HG03139 (cell line): ENCODE data around the gene FOCAD.

Experiments used
- ATAC-seq: cut with Tn5 transposase; IDR thresholded peaks from one replicate; pipeline ENCODE4 v1.9.1; 2021; ENCODE audit not compliant: unreplicated experiment

The FOCAD gene

DNA sequence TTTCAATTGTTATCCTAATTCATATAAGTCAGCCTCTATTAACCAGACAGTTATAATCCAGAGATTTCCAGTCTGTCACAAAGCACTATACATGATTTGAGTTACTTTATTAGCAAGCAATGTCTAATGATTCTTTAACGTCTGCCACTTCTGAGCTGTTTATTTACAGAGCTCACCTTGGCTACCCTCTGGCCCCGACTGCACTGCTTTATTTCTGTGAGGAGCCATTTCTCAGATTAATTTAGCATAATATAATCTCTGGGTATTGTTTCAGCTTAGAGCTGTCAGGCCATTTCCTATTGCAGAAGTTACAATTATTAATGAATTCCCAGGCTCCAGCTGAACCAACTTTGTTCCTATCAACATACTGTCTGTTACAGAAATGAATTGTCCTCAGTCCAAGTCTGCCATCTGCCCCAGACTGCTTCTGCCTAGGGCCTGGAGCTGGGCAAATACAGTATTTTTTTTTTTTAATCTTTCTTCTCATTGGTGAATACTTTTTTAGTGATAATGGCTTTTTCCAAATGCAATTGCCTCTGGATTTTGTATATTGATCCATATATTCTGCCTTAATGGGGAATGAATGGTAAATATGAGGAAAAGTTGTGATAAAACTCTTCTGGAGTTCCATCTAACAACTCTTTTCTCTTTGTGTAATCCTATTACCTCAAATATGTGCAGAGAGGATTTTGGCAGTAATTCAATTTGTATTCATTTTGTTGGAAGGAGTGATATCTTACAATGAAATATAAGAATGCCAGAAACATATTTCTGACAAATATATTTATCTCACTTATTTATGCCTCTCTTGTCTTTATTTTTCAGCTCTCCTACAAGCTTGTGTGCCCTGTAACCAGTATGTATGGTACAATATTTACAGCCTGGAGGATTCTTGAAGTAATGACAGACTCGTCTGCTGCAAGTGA lies 104.7 kb downstream of the FOCAD start:
- no peak for ATAC-seq

DNA sequence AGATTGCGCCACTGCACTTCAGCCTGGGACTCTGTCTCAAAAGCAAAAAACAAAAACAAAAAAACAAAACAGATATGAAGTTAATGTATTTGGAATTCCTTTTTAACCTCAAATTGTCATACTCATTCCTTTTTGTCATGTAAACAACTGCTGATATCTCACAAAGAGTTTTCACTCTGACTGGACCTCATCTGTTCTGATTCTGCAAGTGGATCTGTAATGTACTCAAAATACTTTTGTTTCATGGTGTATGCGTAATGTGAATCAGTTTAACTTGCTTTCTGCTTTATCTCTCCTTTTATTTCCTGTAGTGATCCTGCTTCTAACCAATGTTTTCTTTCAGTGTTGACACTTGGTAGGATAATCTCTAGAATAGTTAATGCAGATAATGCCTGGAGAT lies 106.7 kb downstream of the FOCAD start:
- no peak for ATAC-seq

DNA sequence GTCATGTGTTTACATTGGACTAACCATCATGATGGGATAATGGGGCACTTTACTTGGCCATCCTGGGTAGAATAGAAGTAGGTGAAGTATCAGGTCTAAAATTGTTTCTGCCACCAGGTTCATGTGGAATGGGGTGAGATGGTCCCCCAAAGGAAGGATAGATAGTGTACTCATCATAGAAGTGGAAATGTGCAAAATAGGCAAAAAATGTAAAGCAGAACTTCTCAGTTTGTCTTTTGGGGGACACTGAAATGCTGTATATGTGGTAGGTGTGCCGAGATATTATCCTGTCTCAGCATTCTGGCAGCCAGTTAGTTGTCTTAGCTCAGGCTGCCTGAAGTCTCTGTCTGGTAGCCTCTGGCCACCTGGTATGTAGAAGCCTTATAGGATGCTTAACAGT lies 107.6 kb downstream of the FOCAD start:
- ATAC-seq = no peak

DNA sequence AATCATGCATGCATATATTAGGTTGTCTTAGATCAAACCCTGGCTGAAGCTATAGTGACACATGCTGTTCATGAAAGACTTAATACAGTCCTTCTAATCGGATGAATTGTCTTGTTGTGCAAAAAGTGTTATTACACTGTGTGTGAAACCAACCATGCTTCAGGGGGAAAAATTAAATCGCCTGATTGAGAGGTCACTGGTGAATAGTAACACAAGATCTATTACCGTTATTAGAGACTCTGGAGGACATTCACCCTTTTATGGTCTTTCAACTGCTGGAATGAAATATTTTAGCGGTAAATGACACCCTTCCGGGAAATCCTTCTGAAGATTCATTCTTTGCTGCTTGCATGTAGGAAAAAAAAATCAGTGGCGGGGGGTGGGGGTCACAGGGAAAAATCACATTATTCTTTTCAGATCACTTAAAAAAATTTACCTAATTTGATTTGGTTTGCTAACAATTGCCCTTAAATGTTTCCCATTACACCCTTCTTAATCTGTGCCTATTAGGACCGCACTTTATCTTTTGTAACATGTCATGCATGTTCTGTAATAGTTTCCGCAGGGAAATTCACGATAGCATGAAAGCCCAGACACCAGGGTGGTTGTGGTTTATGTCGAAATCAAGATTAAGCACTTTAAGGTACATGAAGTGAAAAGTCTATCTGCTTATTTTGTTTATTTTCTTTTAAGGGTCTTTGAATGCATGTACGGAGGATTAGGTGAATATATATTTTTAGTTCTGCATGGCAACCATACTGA lies 120.6 kb downstream of the FOCAD start:
- ATAC-seq = no peak

DNA sequence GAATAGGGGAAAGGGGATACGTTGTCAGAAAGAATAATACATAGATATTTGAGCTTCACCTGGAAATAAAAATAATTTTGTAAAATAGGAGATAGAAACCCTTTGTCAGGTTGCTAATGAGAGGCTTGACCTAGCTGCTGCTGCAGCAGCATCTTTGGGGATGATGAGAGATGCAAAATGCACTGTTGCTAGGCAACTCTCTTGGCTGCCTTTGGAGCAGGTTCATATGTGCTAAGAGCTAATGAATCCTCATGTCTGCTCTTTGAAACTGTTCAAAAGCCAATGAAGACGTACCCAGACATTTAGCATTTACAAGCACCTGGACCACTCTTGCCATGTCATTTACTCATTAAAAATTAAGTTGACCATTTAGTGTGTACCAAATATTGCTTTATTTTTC lies 121.7 kb downstream of the FOCAD start:
- no peak for ATAC-seq

DNA sequence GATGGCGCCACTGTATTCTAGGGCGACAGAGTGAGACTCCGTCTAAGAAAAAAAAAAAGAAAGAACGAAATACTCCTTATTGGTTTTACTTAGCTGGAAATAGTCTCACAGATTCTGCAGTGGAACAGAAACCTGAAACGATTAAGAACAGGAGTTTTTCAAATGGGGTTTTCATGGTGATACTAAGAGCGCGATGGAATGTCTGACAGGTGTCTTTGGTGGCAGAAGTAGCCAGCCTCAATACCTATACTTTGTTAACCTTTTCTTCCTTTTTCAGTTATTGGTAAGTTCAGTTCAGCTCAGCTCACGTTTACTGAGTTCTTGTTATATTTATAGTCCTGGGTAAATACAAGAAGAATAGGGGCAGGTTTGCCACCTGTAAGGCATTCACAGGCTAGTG lies 123.9 kb downstream of the FOCAD start:
- ATAC-seq = no peak

DNA sequence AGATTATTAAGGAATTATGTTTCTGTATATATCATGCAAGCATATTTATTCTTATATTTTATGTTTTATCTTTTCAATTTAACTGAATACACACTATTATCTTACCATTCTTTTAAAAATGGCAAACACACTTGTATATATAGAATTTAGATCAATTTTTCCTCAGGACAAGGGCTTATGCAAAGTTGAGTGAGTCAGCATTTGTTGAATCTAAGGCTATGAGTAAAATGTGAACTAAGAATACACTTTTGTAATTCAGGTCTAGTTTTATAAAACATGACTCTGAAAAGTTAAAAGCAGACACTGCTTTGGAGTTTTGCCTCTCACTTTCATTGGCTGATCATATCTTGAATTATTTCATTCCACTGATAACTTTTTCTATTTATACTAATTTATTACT lies 127.8 kb downstream of the FOCAD start:
- ATAC-seq = no peak

DNA sequence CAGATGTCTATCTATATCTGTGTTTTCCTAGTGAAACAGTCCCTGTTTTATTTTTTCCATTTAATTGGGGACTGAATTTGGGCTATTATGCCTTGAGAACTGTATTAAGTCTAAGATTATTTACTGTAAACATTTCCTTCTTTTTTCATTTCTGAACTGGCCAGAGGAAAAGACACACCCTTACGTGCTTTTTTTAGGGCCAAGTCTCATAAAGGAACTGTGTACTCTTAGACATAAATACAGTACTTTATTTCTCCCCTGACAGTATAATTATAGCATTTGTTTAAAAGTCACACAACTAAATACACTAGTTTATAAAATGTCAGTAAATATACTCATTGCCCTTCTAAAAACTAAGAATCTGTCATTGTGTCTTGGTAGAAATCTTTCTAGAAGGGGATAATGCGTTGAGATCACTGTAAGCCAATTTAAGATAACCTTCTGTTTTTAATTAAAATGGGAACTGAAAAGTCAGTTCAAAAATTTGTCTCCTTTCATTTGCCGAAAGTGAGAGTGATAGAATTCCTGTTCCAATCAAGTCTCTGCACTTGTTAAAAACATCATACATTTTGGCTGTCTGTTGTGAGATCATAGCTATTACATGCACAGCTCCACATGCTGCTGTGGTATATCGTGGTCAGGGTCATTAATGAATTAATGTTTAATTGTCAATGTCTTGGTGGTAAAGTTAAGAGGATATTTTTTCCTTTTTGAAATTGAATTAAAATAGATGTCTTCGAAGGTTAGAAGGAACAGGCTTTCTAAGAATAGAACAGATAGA lies 132.1 kb downstream of the FOCAD start:
- ATAC-seq = no peak

DNA sequence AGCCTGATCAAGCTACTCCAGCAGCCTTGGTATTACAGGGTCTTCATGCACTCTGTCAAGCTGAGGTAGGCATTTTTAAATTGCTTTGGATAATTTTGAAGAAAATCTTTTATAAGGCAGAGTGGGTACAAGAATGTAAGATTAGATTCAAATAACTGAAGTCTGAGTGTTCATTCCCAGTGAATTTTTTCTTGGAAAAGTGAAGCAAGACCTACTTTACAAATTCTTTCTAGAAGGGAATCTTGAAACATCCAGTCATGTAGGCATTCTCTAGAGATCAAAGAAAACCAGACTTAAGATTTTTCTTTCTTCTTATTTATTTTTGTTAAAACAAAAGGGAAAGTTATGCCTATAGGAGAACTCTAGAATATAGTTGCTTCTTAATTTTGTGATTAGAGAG lies 139.0 kb downstream of the FOCAD start:
- no peak for ATAC-seq

DNA sequence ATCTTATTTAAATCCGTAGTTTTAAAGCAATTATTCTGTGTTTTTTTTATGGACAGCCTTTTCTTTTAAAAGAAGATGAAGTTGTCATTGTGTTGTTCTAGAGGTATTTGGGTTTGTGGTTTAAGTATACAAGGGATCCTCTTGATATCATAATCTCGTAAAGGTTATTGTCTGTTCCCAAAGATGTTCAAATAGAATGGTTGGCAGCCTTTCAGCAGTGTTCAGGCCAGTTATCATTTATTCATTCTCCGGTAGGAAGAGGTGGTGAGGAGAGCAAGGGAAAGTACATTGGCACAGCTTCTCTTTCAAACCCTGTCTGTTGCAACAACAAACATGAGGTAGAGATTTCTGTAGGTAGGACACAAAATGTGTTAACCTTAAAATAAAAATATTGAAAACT lies 147.0 kb downstream of the FOCAD start:
- ATAC-seq = no peak

DNA sequence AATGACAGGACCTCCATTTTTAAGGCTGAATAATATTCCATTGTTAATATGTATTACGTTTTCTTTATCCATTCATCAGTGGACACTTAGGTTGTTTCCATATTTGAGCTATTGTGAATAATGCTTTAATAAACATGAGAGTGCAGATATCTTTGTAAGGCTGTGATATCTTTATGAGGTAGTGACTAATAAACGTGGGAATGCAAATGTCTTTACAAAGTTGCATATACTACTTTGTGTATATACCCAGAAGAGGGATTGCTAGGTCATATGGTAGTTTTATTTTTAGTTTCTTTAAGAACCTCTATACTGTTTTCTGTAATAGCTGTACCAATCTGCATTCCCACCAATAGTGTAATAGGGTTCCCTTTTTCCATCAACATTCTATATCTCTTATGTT lies 148.7 kb downstream of the FOCAD start:
- no peak for ATAC-seq

DNA sequence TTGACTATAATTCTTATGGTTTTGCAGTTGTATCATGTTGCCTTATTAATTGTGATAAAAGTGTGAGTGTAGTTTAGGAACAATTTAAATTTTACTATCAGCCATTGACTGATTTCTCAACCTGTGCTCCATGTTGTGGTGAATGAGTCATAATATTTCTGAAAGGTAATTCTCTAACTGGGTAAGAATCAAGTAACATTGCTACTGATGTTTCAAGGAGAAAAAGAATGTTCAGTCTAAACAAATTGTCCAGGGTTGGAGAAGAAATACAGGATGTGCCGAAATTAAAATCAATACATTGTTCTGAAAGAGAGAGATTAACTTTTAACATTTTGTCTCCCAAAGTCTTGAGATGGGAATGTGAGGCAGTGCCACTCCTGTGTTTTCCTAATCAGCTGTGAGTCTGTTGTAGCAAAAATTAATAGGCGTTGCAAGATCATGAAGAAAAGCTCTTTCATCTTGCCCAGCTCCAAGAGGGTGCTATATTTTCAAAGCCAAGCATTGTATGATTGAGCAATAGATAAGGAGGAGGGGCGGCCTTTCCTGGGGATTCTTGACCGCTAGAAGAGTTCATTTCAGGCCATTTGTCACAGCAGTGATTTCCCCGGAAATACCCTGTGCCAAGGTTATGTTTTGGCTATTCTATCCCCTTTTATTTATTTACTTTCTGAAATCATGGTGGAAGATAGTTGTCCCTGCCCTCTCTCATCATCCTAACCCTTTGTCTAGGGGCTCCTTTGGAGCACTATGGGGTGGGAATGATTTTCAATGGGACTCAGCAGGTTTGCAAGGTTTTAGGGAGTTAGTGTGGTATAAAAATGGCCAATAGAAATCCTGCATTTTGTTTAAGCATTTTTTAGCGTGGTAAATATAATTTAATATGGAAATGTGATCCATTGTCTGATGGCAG lies 151.6 kb downstream of the FOCAD start:
- no peak for ATAC-seq

DNA sequence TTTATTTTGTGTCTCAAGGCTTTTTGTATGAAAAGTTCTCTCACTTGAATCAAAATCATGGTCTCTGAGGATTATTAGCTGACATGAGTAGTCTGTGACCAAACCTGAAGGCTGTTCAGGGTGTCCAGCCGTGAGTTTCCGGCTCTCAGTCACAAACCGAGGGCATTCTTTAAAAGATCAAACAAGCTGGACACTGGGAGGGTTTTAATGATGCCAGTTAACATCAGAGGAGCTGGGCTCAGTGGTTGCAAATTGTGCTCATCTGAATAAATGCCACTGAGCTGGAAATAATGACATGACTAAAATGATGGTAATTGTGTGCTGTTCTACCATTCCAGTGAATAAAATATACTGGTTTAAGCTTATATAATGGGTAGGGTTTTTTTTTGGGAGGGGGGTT lies 153.1 kb downstream of the FOCAD start:
- ATAC-seq = no peak

DNA sequence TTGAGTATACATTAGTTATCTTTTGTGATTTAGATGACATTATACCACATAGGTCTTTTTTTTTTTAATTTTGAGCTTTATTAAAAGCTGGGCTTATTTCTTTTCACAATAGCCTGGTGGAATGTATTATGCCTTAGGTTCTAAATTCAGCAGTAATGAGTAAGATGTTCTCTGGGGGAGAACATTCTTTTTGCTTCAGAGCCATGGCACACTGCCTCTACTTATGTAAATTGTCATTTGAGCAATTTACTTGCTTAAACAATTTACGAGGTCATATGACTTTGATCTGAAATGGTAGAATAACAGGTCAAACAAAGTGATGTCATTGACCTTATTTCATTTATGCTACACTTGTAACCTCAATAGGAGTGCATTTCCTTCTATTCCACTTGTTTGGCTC lies 154.2 kb downstream of the FOCAD start:
- ATAC-seq = no peak

DNA sequence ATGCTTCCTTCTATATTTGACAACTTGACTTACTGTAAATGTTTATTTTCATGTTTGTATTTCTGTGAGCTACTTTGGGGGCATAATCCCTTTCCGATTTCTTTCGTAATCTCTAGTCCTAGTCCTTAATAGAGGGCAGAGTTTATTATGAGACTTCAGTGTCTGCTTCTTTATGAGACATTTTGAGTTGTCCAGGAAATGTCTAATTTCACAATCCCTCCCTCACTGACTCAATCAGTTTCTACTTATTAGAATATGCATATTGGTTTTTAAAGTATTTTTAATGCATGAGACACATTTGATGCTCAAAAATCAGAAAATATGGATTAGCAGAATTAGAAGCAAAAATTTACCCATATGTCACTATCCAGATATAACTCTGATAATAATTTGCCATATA lies 160.9 kb downstream of the FOCAD start:
- no peak for ATAC-seq

DNA sequence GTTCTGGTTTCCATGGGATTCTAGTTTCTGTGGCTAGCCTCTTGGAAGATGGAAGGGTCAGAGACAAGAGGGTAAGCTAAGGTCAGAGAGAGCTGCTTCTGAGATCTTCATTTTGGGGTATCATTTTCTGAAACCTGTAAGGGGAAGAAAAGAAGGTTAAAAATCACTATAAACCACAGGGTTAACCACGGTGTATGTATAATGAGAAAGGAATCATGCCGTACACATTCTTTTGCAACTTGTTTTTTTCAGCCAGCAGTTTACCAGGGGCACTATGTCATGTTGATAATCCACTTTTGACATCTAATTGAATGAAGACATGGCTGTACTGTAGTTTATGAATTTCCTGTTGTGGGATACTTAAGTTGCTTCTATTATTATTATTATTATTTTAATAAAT lies 164.4 kb downstream of the FOCAD start:
- no peak for ATAC-seq

DNA sequence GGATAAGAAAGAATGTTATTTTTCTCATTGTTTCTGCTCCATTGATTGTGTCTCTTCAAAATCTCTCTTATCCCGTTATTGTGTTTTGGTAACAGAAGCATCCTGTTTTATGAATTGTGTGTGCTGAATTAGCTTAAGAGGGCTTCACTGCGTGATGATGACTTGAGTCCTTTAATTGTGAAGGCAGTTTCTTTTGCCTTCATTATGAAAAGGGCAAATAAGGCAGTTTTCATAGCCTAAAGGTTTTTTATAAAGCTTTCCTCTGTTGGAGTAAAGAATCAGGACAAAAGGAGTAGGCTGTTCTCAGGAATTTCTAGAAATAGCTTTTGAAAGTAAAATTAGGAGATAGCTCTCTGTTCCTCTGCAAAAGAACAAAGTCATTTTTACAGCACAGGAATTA lies 169.8 kb downstream of the FOCAD start:
- ATAC-seq = no peak

DNA sequence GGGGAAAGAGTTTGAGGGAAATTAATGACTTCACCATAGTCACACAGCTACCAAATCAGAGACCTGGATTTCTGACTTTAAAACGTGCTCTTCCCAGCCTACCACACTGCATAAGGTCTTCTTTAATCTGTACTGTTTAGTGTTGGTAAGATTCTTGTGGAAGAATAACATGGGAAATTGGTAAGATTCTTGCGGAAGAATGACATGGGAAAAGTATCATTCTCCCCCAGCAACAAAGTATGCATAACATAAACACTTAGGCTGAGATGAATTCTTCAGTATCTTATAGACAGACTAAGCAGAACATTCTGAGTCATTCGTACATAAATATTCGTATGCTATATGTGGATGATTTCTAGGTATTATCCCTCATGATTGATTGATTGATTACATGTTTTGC lies 170.4 kb downstream of the FOCAD start:
- ATAC-seq = no peak

DNA sequence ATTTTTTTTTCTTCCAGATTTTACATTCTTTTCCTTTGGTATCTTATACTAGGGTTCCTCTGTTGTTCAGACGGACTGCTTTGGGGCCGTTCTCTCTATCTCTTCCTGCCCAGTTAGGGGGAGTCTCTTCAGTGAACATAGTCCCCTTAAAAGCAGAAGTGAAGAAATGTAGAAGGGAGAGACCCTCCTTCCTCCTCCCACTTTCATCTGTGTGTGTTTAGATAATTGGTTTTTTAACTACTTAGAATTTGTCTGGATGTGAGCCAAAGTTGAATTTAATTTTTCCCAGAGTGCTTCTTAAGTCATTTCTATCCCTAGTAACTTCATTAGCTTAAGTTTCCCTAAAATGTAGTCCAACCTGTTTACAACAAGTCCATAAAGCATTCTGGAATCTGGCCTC lies 179.9 kb downstream of the FOCAD start:
- no peak for ATAC-seq

DNA sequence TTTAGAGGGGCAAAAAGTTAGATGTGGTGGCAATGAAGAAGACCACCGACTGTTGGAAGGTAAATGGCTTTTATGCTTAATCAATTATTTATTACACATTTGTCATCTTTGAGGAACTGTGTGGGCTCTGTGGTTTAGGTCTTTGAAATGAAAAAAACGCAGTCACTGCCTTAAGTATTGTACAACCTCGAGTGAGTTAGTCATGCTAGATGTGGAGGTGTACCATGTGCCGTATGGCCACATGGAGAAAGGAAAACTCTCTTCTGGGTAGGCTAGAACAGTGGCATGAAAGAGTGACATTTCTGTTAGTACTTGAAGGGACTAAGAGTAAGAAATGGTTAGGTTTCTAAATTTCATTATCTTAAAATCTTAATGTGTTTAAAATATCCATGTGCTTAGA lies 181.3 kb downstream of the FOCAD start:
- no peak for ATAC-seq

DNA sequence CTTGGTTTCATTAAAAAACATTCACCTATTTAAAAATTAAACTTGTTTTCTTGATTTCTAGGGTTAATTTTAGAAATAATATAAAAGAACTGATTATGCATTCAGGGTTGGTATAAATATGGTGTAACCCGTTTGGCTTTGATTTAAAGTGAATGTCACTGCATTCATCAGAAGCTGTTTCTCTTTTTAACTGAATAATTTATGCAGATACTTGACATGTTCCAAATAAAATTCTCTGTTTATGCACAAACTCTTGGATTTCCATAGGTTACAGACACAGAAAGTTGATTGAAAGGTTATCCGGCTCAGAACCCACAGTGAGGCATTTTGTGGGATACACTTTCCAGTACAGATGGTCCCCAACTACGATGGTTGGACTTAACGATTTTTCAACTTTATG lies 186.1 kb downstream of the FOCAD start:
- ATAC-seq = no peak
